Inflammatory macrophage (primary cell): Measurements from ENCODE around the gene DELE1.

Experiments used
- DNase-seq, 2 donors: peaks; one replicate each; pipeline ENCODE4 v3.0.0-alpha.2; 2020 to 2022

The DELE1 gene

DNA sequence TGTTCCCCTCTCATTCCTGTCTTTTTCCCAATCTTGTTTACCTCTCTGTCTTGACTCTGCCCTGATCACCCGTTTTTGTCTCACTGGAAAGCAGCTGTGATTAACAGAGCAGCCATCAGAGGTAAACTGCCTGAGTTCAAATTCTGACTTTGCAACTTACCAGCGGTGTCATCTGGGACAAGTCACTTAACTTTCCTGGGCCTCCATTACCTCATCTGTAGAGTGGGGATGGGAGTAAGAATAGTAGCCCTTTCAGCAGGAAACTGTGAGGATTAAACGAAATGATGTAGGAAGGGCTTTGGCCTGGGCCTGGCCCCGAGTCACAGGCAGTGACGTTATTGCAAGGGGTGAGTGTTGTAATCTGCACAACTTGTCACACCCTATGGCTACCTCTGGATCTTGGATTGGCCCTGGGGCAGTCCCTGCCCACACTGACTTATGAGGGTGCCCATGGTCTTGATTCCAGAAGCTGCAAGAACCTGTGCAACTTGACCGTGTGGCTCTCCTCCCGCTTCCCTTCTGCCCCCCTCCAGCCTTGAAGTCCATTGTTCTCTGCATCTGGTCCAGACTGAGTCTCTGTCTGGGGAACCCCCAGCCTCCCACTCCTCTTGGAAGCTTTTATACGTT, 35.0 kb downstream of the DELE1 start:
- peak; percentile 85 to 86 for DNase-seq

DNA sequence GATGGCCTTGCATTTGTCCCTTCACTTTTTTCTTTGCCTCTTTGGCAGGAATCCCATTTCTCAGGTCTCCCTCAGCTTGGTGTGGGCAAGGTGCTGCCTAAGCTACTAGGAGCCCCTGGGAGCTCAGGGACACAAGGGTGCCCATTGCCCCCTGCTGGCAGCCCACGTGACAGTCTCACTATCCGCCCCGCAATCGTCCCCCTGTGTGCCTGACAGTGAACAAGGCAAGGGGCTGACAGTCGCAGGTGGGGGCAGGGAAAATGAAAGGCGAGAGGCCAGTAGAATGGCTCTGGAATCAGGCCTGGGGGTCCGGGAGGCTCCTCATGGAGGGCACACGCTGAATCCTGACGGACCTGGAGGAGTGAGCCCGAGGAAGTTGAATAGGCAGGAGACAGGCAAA, 36.3 kb downstream of the DELE1 start:
- no peak for DNase-seq

DNA sequence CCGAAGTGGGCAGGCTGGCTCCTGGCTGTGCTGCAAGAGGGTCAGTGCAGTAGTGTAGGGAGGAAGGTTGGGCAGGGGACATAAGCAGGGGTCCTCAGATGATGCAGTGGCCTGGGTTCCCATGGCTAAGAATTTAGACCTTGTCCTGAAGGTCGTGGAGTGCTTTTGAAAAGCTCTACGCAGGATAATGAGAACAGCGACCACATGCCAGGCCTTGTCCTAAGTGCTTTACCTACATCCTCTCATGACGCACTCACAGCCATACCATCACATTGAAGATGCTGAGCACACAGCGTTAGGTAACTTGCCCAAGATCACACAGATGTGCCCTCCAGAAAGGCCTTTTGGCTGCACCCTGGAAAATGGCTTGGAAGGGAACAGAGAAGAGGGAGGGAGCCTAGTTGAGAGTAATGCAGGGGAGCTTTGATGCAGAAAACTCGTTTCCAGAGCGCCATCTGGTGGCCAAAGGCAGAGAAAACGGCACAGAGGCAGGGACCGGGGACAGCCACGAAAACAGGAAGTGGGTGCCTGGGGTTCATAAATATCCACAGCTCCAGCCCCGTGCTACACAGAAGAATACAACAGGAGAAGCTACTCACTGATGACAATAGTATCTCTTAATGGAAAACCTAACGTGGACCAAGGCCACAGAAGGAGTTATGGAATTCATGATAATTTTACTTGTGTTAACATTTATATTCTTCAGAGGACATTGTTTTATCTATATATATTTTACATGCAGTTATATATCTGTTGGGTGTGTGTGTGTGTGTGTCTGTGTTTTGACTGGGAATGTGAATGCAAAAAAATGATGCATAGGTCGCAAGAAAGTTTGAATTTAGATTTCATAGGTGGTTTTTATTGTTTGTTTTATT, 37.0 kb downstream of the DELE1 start:
- DNase-seq, result peak; percentile 94 to 95

DNA sequence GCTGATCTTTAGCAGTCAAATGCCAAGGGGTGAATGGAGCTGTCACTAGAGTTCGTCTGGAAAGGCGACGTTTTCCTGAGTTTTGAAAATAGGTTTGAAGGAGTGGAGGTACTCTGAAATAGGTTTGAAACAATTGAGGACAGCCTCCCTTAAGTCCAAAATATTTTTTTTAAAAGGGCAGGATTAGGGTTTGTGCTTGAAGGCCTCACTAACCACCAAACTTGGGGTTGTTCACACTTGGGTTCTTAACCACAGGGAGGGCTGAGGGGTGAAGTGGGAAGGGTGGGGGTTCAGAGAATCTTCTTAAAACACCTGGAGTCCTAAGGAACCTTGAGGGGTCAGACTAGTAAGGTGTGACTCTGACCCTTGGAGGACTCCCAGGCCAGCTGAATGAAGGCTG, 37.8 kb downstream of the DELE1 start:
- DNase-seq, result no peak

DNA sequence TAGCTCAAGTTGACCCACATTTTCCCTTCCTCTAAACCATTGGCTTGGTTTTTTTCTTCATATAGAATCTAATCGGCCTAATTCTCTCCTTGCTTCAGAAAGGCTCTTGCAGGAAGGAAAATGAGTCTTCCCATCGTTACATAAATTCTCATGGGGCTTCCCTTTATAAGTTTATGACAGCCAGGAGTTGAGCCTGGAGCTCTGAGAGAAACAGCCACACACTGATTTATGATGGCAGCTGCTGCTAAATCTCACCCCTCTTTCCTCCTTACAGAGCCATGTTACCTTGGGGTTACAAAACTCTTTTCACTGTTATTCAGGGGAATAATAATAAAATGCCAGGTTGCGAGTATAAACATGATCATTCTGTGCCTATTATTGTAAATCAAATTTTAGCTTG, 40.0 kb downstream of the DELE1 start:
- no peak for DNase-seq

DNA sequence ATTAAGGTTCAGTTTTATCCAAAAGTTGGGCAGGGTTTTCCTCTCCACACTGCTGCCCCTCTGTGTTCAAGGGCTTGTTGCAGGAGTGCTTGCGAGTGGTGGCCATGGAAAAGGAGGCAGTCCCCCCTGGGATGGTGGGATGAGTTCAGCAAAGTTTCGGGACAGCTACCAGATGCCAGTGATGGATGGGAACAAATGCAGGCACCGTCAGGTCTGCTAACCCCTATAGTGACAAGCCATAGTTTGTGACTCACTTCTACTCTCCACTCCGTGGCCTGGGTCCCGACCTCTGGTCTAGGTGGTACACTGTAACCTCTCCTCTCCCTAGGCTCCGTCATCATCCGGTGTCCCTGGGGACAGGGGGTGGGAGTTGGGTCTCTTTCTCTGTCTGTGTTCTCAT, 41.4 kb downstream of the DELE1 start:
- no peak for DNase-seq

DNA sequence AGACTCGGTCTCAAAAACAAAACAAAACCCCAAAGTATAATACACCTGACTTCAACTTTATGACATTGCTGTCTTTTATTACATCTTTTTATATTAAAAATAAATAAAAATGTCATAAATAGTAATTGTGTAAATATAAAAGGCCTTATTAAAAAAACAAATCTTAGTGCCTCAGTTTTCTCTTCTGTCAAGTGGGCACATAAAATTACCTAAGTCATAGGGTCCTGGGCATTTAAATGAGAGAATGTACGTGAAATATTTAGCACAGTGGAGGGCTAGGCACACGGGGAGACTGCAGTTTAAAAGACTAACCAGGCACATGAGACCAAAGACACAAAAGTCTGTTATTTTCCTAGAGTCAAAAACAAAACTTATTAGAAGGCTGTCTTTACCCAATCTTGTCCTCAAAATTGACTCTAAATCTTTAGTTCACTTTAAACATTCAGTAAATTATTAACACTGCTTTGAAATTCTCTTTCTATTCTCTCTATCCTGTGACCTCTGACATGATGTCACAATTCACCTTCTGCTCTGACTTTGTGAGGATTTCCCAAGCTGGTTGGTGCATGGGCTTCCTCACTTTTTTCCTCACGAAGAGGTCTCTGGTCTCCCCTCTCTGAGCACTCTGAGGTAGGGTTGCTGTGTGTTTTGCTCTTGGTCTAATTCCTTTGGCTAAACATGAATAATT, 42.7 kb downstream of the DELE1 start:
- DNase-seq, result no peak

DNA sequence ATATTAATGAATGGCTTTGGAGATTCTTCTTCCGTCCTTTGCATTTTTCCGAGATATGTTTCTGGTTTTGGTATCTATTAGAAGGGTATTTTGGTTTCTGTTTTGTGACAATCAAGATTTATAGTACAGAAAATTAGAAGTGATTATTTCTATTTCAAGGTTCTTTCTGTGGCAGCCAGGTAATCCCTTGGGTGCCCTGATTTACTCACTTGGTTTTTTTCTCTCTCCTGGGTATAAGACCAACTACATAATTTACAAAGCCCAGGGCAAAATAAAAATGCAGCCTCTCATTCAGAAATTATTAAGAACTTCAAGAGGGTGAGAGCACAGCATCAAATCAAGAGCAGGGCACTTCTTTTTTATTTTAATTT, 43.3 kb downstream of the DELE1 start:
- DNase-seq, result no peak

DNA sequence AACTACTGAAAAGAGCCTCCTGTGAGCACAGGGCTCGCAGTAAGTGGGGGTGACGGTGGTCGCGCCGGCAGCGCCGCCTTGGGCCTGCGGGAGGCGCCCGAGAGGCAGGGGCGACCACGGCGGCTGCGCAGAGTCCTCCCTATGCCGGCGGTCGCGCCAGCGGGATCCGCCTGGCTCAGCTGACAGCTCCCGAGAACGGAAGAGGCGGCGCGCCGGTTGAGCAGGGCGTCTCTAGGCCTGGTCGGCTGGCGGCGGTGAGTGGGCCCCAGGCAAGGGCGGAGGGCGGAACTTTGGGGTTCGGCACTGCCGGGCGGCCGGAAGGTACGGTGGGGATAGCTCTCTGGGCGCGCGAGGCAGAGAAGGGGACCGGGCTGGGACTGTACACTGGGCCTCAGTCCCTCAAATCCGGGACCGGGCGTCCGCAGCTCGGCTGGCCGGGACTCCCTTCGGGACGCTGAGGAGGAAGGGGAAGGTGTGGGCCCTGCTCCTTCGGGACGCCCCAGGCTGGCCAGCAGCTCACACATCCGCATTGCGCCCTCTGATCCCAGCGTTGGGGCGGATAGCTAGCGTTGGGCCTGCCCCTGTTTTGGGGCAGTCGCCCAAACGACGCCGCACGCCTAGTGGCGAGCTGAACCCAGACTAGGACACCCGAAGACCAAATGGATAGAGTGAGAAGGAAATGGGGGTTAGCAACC, 45.4 kb downstream of the DELE1 start, which contains the start of gene RNF14:
Gene RNF14, plus strand, starts transcription at position 192 of the 695 bp plus-strand sequence. CDS start 4,484 bp downstream, outside the sequence.
- peak; percentile 96 to 98 for DNase-seq

DNA sequence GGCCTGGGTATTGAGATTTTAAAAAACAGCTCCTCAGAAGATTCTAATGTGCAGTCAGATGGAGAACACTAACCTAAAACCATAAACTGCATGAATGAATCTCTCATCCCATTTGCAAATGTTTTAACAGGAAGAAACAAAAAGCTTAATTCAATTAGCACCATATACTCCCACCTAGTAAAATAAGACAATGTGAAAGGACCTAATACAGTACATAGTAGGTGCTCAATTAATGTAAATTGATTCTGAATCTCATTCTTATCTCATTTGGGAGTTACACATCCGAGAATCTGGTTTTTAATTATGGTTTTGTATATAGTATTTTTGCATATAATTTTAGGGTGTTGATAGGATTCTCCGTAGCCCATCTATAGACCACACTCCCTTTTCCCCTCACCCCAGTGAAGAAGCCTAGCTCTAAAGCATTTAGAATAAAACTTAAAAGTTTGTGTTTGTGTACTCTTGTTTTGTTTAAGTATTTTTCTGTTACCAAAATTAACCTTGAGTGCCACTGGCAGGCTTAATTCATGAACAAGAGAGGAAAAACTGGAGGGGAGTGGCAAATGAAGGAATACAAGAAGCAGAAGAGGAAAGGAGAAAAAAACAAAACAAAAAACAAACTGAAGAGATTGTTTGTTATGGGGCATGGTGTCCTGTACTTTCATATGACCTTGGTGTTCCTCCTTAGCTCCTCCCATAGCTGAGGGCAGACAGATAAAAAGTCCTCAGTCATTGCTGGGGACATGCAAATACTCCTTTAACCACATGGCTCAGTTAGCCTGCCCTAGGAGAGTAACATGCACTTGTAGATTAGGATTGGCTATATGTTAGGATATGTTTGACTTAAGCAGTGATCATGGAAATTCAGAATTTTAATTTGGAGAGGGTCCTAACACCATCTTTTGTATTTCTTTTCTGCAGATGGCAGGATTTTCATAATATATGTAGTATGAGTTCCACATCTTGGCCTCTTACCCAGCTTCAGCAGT, 46.4 kb downstream of the DELE1 start:
- peak; percentile 77 for DNase-seq

DNA sequence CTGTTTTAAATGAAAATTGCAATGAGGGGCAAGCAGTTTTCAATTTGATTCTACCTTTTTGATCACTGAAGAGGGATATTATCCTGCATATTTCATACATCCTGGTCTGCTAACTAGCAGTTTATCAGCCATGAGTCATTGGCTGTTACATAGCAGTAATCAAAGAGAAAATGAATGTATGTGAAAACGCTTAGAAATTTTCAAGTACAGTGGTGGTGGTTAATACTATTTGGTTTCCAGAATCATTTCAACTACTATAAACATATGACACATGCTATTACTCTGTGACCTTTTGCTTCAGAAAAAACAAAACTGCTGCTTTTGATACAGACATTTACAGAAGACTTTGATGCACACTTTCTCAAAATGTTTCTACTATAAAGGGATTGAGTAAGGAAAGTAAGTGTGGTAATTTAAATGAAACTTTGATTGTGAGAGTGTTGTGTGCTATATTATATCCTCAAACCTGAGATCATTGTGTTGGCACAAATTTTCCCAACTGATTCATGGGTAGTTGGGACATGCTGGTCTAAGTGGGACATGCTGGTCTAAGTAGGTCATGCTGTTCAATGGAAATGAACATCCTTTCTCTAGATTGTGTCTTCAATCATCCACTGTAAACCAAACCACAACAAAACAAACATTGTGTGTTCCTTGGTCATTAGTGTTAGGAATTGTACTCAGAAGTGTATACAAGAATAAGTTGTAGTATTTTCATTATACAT, 50.4 kb downstream of the DELE1 start:
- DNase-seq, result no peak

DNA sequence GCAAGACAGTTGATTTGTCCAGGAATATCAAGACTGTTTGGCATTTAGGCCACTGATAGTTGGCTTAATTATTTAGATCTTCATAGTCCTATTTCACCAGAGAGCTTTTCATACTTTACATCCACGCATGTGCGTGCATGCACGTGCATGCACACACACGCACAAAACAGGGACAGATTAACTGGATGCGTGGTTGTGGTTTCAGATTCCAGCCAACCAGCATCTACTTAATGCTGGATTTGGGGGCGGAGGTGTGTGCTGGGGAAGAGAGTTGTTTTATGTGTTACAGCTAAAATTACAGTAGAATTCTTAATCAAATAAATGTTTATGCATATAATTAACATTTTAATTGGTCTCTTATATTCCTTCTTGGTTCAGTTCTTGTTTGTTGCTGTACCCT, 52.5 kb downstream of the DELE1 start:
- DNase-seq, result no peak

DNA sequence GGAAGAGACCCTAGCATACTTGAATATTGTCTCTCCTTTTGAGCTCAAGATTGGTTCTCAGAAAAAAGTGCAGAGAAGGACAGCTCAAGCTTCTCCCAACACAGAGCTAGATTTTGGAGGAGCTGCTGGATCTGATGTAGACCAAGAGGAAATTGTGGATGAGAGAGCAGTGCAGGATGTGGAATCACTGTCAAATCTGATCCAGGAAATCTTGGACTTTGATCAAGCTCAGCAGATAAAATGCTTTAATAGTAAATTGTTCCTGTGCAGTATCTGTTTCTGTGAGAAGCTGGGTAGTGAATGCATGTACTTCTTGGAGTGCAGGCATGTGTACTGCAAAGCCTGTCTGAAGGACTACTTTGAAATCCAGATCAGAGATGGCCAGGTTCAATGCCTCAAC, 54.7 kb downstream of the DELE1 start:
- no peak for DNase-seq

DNA sequence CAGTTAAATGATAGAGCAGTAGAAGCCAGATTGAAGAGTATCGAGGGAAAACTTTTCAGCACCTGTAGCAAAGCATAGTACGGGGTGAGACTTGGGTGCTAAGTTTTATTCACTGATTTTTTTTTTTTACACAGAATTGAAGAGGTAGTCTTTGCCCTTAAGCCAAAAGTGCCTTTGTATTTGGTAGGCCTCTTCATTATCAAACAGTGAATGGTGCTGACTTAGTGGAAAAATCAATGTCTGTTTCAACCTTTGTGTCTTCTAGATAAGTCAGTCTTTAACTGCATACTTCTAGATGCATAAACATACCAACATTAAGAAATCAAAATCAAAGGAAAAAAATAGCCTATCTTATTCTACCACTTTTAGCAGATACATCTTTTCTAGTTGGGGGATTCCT, 59.0 kb downstream of the DELE1 start:
- DNase-seq, result no peak

DNA sequence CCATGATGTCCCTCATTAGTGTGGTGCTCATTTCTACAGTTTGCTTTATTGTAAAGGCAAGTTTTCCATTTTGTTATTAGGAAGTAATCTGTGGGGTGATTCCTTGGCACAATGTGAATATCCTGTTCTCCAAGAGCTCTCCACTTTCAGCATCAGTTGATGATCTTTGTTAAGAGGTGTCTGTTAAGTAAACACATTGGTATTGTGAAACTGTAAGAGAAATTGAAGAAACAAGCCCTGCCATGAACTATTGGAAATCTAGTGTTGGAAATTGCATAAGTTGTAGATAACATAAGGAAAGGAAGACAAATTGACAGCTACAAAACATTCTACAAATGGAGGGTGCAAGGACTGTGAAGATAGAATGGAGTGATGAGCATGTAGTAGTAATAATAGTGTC, 62.4 kb downstream of the DELE1 start:
- no peak for DNase-seq

DNA sequence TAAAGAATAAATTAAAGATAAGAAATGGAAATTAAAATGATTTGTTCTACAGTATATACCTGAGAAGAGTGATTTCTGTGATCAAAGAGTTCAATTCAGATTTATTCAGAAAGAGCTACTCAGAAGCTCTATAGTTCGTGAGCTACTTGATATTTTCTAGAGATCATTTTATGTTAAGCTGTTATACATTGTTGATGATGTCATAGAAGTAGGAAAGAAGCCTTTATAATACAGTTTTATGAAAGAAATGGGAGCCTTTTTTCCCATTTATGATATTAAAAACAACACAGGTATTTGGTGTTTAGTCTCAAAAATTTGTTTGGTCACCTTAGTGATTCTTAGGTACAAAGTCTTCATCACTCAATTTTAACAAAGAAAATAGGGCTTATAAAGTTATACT, 66.0 kb downstream of the DELE1 start:
- no peak for DNase-seq
